Measurements from ENCODE around the gene IFT22. TPM values are rescaled to one million over a fixed set of nuclear protein-coding genes. Genes with fewer than 3 reads are reported as not detected.
"Not testable (repeated sequence)": the region's sequence is repeated elsewhere in the genome, so short reads cannot be mapped to it uniquely, and the experiment has no call there.

The IFT22 gene
- total RNA-seq, 1 experiment from 2014 or later, result 15.5 TPM

DNA sequence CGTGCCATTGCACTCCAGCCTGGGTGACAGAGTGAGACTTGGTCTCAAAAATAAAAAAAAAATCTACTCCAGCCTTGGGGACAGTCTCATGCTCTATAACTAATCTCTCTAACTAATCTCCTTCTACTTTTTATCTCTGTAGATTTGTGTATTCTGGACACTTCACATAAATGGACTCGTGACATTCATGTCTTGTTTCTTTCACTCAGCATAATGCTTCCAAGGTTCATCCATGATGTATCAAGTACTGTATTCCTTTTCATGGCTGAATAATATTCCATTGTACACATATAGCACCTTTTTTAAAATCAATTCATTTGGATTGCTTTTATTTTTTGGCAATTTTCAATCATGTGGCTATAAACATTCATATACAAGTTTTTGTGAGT, 31.3 kb upstream of the IFT22 start (continued):
- no peak for TF ChIP-seq GTF2I (CRISPR knock-in tag; conservative IDR thresholded peaks at IDR 0.05)
- no peak for TF ChIP-seq ZNF263 (CRISPR knock-in tag; IDR thresholded peaks at IDR 0.05; ENCODE audit: low read depth)
- TF ChIP-seq, protein P1, sequence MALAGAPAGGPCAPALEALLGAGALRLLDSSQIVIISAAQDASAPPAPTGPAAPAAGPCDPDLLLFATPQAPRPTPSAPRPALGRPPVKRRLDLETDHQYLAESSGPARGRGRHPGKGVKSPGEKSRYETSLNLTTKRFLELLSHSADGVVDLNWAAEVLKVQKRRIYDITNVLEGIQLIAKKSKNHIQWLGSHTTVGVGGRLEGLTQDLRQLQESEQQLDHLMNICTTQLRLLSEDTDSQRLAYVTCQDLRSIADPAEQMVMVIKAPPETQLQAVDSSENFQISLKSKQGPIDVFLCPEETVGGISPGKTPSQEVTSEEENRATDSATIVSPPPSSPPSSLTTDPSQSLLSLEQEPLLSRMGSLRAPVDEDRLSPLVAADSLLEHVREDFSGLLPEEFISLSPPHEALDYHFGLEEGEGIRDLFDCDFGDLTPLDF (CRISPR knock-in tag; IDR thresholded peaks at IDR 0.05), result no peak
- no peak for TF ChIP-seq ZNF219 (CRISPR knock-in tag; IDR thresholded peaks at IDR 0.05; ENCODE audit: borderline replicate concordance)
- no peak for TF ChIP-seq NFATC4 (CRISPR knock-in tag; IDR thresholded peaks at IDR 0.05)
- TF ChIP-seq, protein P2, sequence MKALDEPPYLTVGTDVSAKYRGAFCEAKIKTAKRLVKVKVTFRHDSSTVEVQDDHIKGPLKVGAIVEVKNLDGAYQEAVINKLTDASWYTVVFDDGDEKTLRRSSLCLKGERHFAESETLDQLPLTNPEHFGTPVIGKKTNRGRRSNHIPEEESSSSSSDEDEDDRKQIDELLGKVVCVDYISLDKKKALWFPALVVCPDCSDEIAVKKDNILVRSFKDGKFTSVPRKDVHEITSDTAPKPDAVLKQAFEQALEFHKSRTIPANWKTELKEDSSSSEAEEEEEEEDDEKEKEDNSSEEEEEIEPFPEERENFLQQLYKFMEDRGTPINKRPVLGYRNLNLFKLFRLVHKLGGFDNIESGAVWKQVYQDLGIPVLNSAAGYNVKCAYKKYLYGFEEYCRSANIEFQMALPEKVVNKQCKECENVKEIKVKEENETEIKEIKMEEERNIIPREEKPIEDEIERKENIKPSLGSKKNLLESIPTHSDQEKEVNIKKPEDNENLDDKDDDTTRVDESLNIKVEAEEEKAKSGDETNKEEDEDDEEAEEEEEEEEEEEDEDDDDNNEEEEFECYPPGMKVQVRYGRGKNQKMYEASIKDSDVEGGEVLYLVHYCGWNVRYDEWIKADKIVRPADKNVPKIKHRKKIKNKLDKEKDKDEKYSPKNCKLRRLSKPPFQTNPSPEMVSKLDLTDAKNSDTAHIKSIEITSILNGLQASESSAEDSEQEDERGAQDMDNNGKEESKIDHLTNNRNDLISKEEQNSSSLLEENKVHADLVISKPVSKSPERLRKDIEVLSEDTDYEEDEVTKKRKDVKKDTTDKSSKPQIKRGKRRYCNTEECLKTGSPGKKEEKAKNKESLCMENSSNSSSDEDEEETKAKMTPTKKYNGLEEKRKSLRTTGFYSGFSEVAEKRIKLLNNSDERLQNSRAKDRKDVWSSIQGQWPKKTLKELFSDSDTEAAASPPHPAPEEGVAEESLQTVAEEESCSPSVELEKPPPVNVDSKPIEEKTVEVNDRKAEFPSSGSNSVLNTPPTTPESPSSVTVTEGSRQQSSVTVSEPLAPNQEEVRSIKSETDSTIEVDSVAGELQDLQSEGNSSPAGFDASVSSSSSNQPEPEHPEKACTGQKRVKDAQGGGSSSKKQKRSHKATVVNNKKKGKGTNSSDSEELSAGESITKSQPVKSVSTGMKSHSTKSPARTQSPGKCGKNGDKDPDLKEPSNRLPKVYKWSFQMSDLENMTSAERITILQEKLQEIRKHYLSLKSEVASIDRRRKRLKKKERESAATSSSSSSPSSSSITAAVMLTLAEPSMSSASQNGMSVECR (CRISPR knock-in tag; IDR thresholded peaks at IDR 0.05; ENCODE audit: borderline replicate concordance), result no peak

DNA sequence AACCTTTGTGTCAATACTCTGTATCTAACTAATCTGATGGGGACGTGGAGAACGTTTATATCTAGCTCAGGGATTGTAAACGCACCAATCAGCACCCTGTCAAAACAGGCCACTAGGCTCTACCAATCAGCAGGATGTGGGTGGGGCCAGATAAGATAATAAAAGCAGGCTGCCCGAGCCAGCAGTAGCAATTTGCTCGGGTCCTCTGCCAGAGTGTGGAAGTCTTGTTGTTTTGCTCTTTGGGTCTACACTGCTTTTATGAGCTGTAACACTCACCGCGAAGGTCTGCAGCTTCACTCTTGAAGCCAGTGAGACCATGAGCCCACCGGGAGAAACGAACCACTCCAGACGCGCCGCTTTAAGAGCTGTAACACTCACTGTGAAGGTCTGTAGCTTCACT, 27.7 kb upstream of the IFT22 start:
- CTCF ChIA-PET, result interaction anchor here (0.7 to 2.4 kb wide), 3 partner anchors 13 to 88 kb away, joined by 3 to 6 read pairs (median 3); partner anchors contain the start of gene COL26A1
- not testable (repeated sequence) for H3K27me3 Mint-ChIP-seq (ENCODE audit: low read depth); H3K27ac Mint-ChIP-seq; H3K4me1 Mint-ChIP-seq; DNase-seq (ENCODE audit: low spot score); H3K4me3 Mint-ChIP-seq; ATAC-seq
- TF ChIP-seq NFYB (CRISPR knock-in tag; conservative IDR thresholded peaks at IDR 0.05; ENCODE audit: low read depth), result peak; percentile 75
- POLR2A ChIA-PET, result interaction anchor here (0.6 kb wide), 1 partner anchor 88 kb away, joined by 8 read pairs; no protein-coding TSS in a partner anchor
- peaks cover 11% of the 10 kb centered on the region for H3K36me3 Mint-ChIP-seq
- peaks cover 11% of the 10 kb centered on the region for H3K9me3 Mint-ChIP-seq

DNA sequence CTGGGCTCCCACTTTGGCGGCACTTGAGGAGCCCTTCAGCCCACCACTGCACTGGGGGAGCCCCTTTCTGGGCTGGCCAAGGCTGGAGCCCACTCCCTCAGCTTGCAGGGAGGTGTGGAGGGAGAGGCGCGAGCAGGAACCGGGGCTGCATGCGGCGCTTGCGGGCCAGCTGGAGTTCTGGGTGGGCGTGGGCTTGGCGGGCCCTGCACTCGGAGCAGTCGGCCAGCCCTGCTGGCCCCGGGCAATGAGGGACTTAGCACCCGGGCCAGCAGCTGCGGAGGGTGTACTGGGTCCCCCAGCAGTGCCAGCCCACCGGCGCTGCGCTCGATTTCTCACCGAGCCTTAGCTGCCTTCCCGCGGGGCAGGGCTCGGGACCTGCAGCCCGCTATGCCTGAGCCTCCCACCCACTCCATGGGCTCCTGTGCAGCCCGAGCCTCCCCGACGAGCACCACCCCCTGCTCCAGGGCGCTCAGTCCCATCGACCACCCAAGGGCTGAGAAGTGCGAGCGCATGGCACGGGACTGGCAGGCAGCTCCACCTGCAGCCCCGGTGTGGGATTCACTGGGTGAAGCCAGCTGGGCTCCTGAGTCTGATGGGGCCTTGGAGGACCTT, 26.9 kb upstream of the IFT22 start:
- CTCF ChIA-PET, result interaction anchor here (1.1 to 2.4 kb wide), 2 partner anchors 14 to 89 kb away, joined by 3 to 6 read pairs; partner anchors contain the start of gene COL26A1
- POLR2A ChIA-PET, result interaction anchor here (0.6 kb wide), 1 partner anchor 88 kb away, joined by 8 read pairs; no protein-coding TSS in a partner anchor
- H3K4me3 Mint-ChIP-seq; H3K4me1 Mint-ChIP-seq; ATAC-seq; DNase-seq (ENCODE audit: low spot score); H3K27ac Mint-ChIP-seq; H3K27me3 Mint-ChIP-seq (ENCODE audit: low read depth): not testable (repeated sequence)
- Mint-ChIP-seq H3K9me3 (peaks cover 11% of the 10 kb centered on the region), H3K36me3 (peaks cover 11% of the 10 kb centered on the region)

DNA sequence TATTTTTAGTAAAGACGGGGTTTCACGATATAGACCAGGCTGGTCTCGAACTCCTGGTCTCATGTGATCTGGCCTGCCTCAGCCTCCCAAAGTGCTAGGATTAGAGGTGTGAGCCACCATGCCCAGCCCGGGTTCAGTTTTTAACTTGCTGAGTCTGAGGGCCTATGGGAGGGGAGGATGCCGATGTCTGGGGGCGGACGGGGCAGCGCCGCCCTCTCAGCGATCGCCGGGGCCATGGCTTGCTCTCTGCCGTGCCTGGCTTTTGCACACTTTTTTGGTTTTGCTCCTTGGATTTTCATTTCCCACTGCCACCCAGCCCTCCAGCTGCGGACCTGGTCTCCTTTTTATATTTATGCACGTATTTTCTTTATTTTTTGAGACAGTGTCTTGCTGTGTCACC, 25.9 kb upstream of the IFT22 start:
- Mint-ChIP-seq H3K27ac (no peak overlapping the region), H3K9me3 (peaks cover 11% of the 10 kb centered on the region), H3K27me3 (ENCODE audit: low read depth) (peaks cover 2% of the 10 kb centered on the region; the same call in 1 of the 2 replicates), H3K4me1 (no peaks in the 10 kb centered on the region), H3K36me3 (peaks cover 11% of the 10 kb centered on the region), H3K4me3 (no peak overlapping the region)
- TF ChIP-seq, protein P3, sequence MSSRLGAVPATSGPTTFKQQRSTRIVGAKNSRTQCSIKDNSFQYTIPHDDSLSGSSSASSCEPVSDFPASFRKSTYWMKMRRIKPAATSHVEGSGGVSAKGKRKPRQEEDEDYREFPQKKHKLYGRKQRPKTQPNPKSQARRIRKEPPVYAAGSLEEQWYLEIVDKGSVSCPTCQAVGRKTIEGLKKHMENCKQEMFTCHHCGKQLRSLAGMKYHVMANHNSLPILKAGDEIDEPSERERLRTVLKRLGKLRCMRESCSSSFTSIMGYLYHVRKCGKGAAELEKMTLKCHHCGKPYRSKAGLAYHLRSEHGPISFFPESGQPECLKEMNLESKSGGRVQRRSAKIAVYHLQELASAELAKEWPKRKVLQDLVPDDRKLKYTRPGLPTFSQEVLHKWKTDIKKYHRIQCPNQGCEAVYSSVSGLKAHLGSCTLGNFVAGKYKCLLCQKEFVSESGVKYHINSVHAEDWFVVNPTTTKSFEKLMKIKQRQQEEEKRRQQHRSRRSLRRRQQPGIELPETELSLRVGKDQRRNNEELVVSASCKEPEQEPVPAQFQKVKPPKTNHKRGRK (CRISPR knock-in tag; IDR thresholded peaks at IDR 0.05; ENCODE audit: borderline replicate concordance), result no peak
- TF ChIP-seq RELA (CRISPR knock-in tag; IDR thresholded peaks at IDR 0.05; ENCODE audit: borderline replicate concordance), result no peak
- ChIA-PET CTCF (interaction anchor here (2.4 kb wide), 1 partner anchor 15 kb away, joined by 6 read pairs; the partner anchor contains the start of gene COL26A1), POLR2A (no interaction called here)
- no peak for ATAC-seq
- DNase-seq (ENCODE audit: low spot score), result no peak
